Endodermal cell (in vitro differentiated cells): ENCODE results near the gene CREG1. TPM values are rescaled to one million over a fixed set of nuclear protein-coding genes. Genes with fewer than 3 reads are reported as not detected.

Experiments
- DNase-seq: peaks from one replicate; pipeline ENCODE4 v3.0.0-alpha.2; 2017
- H3K27ac ChIP-seq: 2 replicates; pipeline ENCODE4 v1.5.1; 2013; ENCODE audit warnings: mild to moderate bottlenecking, low read depth, low read length, moderate library complexity
- H3K27me3 ChIP-seq: 2 replicates; pipeline ENCODE4 v1.6.1; 2013; ENCODE audit warnings: mild to moderate bottlenecking, low read length, moderate library complexity; ENCODE audit not compliant: insufficient read depth, control insufficient read depth, poor library complexity, severe bottlenecking
- H3K36me3 ChIP-seq: 2 replicates; pipeline ENCODE4 v1.7.0; 2013; ENCODE audit warnings: mild to moderate bottlenecking, low read length, moderate library complexity; ENCODE audit not compliant: control insufficient read depth, insufficient read depth
- H3K4me1 ChIP-seq: one replicate; pipeline ENCODE4 v1.7.0; 2013; ENCODE audit warnings: low read length; ENCODE audit not compliant: control insufficient read depth, insufficient read depth
- H3K4me3 ChIP-seq: 2 replicates; pipeline ENCODE4 v1.5.1; 2013; ENCODE audit warnings: mild to moderate bottlenecking, low read length, moderate library complexity
- H3K9ac ChIP-seq: 2 replicates; pipeline ENCODE4 v1.6.1; 2013; ENCODE audit warnings: mild to moderate bottlenecking, low read length, moderate library complexity; ENCODE audit not compliant: poor library complexity, severe bottlenecking; ENCODE audit errors: extremely low read depth
- H3K9me3 ChIP-seq: 2 replicates; pipeline ENCODE4 v1.6.1; 2013; ENCODE audit warnings: mild to moderate bottlenecking, low read length, moderate library complexity; ENCODE audit not compliant: control insufficient read depth
- H3K27ac Mint-ChIP-seq: 2 replicates; pipeline ENCODE4 v1.8.0; 2020; ENCODE audit warnings: mixed read lengths
- H3K27me3 Mint-ChIP-seq: 2 replicates; pipeline ENCODE4 v1.8.0; 2021; ENCODE audit warnings: mild to moderate bottlenecking, mixed read lengths; ENCODE audit not compliant: insufficient read depth
- H3K36me3 Mint-ChIP-seq: 2 replicates; pipeline ENCODE4 v1.8.0; 2020; ENCODE audit warnings: low read depth, mixed read lengths
- H3K4me1 Mint-ChIP-seq: 2 replicates; pipeline ENCODE4 v1.8.0; 2020; ENCODE audit warnings: mixed read lengths
- H3K4me3 Mint-ChIP-seq: 2 replicates; pipeline ENCODE4 v1.8.0; 2020; ENCODE audit warnings: mild to moderate bottlenecking, moderate library complexity, mixed read lengths
- H3K9me3 Mint-ChIP-seq: 2 replicates; pipeline ENCODE4 v1.8.0; 2020; ENCODE audit warnings: mild to moderate bottlenecking, mixed read lengths
- CTCF ChIP-seq: fragments of 200-600 bp; sonication (generic); conservative IDR thresholded peaks from 2 replicates; pipeline ENCODE4 v1.5.0; 2021; ENCODE audit warnings: antibody characterized with exemption, mild to moderate bottlenecking
- WGBS, 2 experiments: methylation state at CpG; one replicate each; pipeline versions ENCODE4 v1.1.5 to v1.1.7; 2013; ENCODE audit warnings: missing lambda C conversion rate in 2 of 2, mixed read lengths in 1 of 2; ENCODE audit not compliant: insufficient coverage in 1 of 2, insufficient read length in 1 of 2; 5-methylcytosine and 5-hydroxymethylcytosine counted together
- total RNA-seq, 2 donors: library from RNA; stranded (reverse); fragmentation: NEBNext Ultra II Directional in 1 of 2; extraction: Animal tissue kit (Norgen Biotek cat#: 25700) in 1 of 2; gene quantifications; 2 replicates in 1 of 2; 3 replicates in 1 of 2; pipeline ENCODE4 v1.2.1, GENCODE V29; 2021

Gene CREG1
- total RNA-seq, 2 donors from 2014 or later: 19.0 to 19.7 TPM

GRCh38 chr1:167528057-167528728, 25.4 kb downstream of the CREG1 start:
- Histone ChIP-seq H3K4me1 (peaks cover 4% of the 10 kb centered on the region), H3K27me3 (no peaks in the 10 kb centered on the region), H3K36me3 (no peaks in the 10 kb centered on the region), H3K9me3 (no peaks in the 10 kb centered on the region), H3K9ac (no peak overlapping the region), H3K27ac (no peak overlapping the region), H3K4me3 (no peak overlapping the region)
- H3K9me3 Mint-ChIP-seq: peaks cover 6% of the 10 kb centered on the region
- 93 to 95% methylated on average over 2 to 3 of the region's 3 CpGs for WGBS, 2 experiments
- no peak overlapping the region for H3K27ac Mint-ChIP-seq
- H3K27me3 Mint-ChIP-seq: peaks cover 14% of the 10 kb centered on the region
- no peak for TF ChIP-seq CTCF
- H3K36me3 Mint-ChIP-seq: no peaks in the 10 kb centered on the region
- peaks cover 6% of the 10 kb centered on the region for H3K4me1 Mint-ChIP-seq
- DNase-seq: no peak
- no peak overlapping the region for H3K4me3 Mint-ChIP-seq

GRCh38 chr1:167526667-167527383, 26.7 kb downstream of the CREG1 start:
- peaks cover 6% of the 10 kb centered on the region for H3K9me3 Mint-ChIP-seq
- Histone ChIP-seq H3K9me3 (no peaks in the 10 kb centered on the region), H3K27ac (no peak overlapping the region), H3K4me3 (no peak overlapping the region), H3K36me3 (no peaks in the 10 kb centered on the region), H3K9ac (no peak overlapping the region), H3K27me3 (no peaks in the 10 kb centered on the region), H3K4me1 (peaks cover 4% of the 10 kb centered on the region)
- no peak overlapping the region for H3K27ac Mint-ChIP-seq
- peaks cover 14% of the 10 kb centered on the region for H3K27me3 Mint-ChIP-seq
- 68 to 71% methylated on average over 6 to 8 of the region's 8 CpGs for WGBS, 2 experiments
- H3K4me3 Mint-ChIP-seq: no peak overlapping the region
- H3K36me3 Mint-ChIP-seq: no peaks in the 10 kb centered on the region
- DNase-seq: no peak
- peaks cover 6% of the 10 kb centered on the region for H3K4me1 Mint-ChIP-seq
- no peak for TF ChIP-seq CTCF

GRCh38 chr1:167524651-167525050, 28.9 kb downstream of the CREG1 start:
- no peak overlapping the region for H3K4me3 ChIP-seq
- H3K9ac ChIP-seq: no peak overlapping the region
- peaks cover 4% of the 10 kb centered on the region for H3K4me1 ChIP-seq
- no peak overlapping the region for H3K27ac Mint-ChIP-seq
- no peaks in the 10 kb centered on the region for H3K36me3 Mint-ChIP-seq
- H3K27ac ChIP-seq: no peak overlapping the region
- no peaks in the 10 kb centered on the region for H3K9me3 ChIP-seq
- no peaks in the 10 kb centered on the region for H3K27me3 ChIP-seq
- DNase-seq: no peak
- H3K4me1 Mint-ChIP-seq: peaks cover 6% of the 10 kb centered on the region
- no peak for TF ChIP-seq CTCF
- H3K36me3 ChIP-seq: no peaks in the 10 kb centered on the region
- H3K9me3 Mint-ChIP-seq: peaks cover 6% of the 10 kb centered on the region
- no peak overlapping the region for H3K4me3 Mint-ChIP-seq
- WGBS, 2 experiments: 85 to 92% methylated on average over 9 of the region's 9 CpGs
- H3K27me3 Mint-ChIP-seq: peaks cover 8% of the 10 kb centered on the region
